NOMO-1 treated with dmso at 0.1 percent for 144 hours (cell line): ENCODE measurements around the gene S100A8.

Experiments
- DNase-seq: peaks from one replicate; lab custom pipeline; 2025; ENCODE audit not compliant: unreplicated experiment; lab: John Stamatoyannopoulos, UW

S100A8 gene

GRCh38 chr1:153392822-153393221 is 1.9 kb upstream of the S100A8 start:
- no peak for DNase-seq

DNA sequence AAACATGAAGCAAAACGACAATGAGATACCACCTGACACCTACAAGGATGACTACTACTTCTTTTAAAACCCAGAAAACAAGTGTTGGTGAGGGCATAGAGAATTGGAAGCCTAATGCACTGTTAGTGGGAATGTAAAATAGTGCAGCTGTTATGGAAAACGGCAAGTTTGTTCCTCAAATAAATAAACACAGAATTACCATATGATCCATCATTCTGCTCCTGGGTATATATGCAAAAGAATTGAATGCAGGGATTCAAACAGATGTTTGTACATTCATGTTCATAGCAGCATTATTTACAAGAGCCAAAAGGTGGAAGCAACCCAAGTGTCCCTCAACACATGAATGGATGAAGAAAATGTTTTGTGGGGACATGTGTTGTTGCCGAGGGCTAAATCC is 1.4 kb upstream of the S100A8 start:
- DNase-seq, result no peak

GRCh38 chr1:153389973-153390879 is 647 bp downstream of the S100A8 start:
- DNase-seq, result peak; percentile 59

DNA sequence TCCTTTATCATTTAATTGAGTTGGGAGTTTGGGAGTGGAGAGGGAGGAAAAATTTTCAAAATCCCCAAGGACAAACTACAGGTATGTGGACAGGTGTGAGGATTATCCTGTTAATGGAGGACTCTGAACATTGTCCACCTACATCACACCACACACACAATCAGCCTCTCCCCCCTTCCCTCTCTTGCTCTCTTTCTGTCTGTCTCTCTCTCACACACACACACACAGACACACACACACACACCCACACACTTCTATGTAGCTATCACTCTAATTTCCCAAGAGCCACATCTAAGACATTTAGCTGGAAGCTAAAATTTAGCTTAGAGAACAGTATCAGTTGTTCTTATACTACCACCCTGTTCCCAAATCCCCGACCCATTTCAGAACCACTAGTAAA is 1.5 kb downstream of the S100A8 start:
- DNase-seq, result no peak

- no peak for DNase-seq
Measured at GRCh38 chr1:153387785-153388184, 3.1 kb downstream of the S100A8 start.

- DNase-seq, result no peak
Measured at GRCh38 chr1:153387001-153387400, 3.9 kb downstream of the S100A8 start.

GRCh38 chr1:153386500-153386901 is 4.4 kb downstream of the S100A8 start:
- DNase-seq, result peak; percentile 95

DNA sequence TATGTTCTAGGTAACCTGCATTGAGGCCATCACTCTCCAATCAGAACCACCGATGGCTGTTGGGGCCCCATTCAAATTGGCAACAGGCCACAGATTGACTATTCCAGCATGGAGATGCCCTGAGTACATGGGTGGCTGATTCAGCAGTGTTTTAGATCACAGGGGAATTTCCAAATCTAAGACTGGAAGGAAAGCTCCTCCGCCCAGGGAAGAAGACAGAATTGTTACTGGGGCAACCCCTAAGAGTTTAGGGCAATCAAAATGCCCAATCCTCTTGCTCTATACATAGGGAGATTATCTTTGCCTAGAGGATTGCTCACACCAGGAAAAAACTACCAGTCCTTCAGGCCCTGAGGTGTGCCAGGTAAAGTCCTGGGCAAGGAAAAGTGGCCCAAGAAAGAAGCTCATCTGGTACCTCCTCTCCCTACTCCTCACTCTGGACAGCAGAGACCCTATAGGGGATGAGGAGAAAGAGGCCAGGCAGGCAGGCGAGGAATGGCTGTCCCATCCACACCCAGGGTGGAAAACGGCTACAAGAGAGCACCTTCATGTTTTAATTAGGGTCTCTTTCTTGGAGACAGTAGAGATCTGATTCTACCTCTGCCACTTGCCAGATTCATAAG is 5.8 kb downstream of the S100A8 start:
- DNase-seq, result no peak

GRCh38 chr1:153380711-153381110 is 10.2 kb downstream of the S100A8 start:
- no peak for DNase-seq

DNA sequence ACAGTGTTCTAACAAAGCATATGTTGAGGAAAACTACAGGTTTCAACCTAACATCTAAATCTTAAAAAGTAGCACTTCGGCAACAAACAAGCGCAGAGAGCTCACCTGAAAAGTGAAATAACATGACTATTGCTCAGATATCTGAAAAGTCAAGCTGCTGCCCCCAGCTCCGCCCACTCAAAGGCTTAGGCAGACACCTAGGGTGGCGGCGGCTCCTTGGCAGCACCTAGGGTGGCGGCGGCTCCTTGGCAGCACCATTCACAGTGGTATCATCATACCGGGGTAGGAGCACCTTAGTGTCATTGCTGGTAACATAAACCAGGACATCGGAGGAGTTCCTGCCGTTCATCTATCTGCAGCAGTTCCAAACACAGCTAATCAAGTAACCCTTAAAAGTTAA is 11.3 kb downstream of the S100A8 start:
- DNase-seq, result no peak

DNA sequence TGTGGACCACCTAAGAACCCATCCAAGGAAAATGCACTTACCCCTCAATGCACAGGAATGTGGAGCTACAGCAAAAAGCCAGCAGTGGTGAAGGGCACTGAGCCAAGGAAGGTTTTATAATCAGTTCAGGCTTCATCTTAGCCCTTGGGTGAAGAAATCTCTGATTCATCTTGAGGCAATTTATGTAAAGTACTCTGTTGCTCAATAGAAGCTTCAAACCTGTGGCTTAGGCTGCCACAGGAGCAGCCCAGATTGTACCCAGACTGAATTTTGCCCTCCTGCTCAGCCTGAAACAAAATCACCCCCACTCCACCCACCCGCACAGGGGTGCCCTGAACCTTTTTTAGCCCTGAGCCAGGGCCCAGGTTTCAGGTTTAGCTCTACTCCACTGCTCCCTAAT is 15.4 kb downstream of the S100A8 start, which contains the start of gene S100A12:
S100A12 (minus strand) TSS at position 111 of the 400 bp plus-strand sequence. CDS start 1,029 bp downstream, outside the sequence.
- DNase-seq, result peak; percentile 82

- no peak for DNase-seq
Measured at GRCh38 chr1:153374071-153374470, 16.8 kb downstream of the S100A8 start.

DNA sequence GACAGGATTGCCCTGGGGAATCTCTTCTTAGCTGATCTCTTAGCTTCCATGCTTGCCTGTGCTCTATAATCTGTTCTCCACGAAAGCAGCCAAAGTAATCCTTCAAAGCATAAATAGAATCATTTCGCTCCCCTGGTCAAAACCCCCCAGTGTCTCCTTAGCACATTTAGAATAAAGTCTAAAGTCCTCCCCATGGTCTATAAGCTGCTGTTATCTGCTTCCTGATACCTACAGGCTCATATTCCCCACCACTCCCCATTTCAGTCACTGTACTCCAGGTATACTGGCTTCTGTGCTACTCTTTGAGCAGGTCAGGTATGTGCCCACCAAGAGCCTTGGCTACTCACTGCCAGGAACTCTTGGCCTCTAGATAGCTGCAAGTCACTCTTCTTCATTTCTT is 18.3 kb downstream of the S100A8 start:
- DNase-seq, result no peak

GRCh38 chr1:153371231-153371630 is 19.6 kb downstream of the S100A8 start:
- DNase-seq, result no peak

GRCh38 chr1:153370146-153370545 is 20.7 kb downstream of the S100A8 start:
- DNase-seq, result no peak

GRCh38 chr1:153368495-153368894 is 22.4 kb downstream of the S100A8 start:
- DNase-seq, result no peak

DNA sequence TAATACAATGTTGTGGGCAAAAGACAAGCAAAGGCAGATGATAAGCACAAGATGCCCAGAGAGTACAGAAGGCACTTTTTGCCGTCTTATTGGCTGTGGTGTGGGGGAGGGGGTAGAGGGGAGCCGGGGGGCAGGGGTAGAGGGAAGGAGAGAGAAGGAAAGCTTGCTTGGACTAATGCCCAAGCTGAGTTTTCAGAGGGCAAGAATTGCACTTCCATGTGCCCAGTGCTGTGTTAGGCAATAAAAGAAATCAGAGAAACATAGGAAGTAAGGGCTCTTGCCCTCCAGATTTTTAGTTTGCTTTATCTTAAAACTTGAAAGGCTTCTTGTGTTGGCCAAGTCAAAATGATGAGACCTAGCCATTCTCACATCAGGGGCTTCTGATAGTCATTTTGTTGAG is 23.8 kb downstream of the S100A8 start:
- DNase-seq, result no peak

- DNase-seq, result no peak
Measured at GRCh38 chr1:153366261-153366660, 24.6 kb downstream of the S100A8 start.

DNA sequence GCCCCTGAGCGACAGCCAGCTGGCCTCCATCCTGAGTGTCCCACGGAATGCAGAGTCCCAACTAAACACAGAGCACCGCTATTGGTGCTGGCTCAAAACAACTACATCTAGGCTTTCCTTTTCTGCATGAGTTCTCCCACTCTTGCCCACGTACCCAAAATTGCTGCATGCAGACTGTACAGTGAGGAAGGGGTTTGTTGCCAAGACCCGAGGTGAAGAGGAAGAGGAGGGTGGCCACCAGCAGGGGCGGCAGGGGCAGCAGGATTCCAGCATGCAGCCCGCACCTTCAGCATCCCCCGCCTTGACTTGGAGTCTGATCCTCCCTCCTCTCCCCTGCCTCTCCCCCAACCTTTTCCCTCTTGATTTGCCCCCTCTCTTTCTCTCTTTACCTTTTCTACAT is 25.2 kb downstream of the S100A8 start:
- DNase-seq, result no peak

DNA sequence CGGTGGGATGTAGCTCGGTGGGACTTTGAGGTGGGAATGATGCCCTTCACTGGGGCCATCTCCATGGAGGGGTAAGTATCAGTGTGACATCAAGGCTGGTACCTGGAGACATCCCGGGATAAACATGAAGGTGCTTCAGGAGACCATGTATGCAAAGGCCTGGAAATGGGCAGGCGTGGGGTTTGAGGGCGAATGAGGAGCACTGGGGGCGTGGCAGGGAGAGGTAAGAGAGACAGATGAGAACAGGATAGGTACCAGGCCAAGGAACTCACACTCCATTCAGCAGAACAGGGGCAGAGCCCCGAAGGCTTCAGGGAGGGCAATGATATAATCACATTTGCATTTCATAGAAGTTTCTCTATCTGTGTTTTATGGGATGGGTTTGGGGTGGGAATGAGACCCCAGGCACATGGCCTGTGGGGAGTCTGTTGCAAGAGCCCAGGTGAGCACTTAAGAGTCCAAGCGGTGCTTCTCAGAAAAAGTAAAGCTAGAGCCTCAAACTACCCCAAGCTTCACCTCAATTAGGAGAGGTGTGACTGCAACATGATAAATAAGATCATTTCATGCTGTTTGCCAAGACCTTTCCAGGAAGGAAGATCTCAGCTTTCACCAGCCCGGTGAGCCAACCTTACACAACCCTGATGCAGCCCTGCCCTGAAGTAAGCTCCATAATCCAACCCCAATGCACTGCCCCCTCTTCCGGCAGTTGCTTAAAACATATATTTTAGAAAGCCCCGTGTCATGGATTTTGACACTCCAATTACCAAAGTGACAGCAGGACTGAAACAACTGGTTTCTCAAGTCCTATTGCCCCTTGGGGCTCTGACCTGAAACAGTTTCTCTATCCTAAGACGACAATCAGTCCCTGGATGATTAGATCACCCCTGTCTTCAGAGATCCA is 25.9 kb downstream of the S100A8 start:
- peak; percentile 87 for DNase-seq

GRCh38 chr1:153364156-153364555 is 26.7 kb downstream of the S100A8 start:
- DNase-seq, result no peak
